ENCODE results near the gene DTNBP1.

DNA sequence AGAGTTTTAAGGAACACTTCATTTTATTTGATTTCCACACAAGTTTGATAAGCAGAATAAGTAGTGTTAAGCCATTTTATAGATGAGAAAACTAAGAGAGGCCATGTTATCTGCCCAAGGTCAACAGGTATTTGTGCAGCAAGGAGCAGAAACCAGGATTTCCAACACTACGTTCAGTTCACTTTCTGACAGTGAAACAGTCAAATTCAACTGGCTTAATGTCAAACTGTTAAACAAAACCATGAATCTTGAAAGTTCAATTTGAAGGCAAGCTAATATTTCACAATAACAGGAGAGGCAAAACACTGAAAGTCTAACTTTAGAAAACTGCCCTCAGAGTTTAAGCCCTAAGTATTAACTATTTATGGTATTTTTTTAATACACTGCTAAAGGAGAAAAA, 32.6 kb downstream of the DTNBP1 start:
- TF ChIP-seq, protein P1, sequence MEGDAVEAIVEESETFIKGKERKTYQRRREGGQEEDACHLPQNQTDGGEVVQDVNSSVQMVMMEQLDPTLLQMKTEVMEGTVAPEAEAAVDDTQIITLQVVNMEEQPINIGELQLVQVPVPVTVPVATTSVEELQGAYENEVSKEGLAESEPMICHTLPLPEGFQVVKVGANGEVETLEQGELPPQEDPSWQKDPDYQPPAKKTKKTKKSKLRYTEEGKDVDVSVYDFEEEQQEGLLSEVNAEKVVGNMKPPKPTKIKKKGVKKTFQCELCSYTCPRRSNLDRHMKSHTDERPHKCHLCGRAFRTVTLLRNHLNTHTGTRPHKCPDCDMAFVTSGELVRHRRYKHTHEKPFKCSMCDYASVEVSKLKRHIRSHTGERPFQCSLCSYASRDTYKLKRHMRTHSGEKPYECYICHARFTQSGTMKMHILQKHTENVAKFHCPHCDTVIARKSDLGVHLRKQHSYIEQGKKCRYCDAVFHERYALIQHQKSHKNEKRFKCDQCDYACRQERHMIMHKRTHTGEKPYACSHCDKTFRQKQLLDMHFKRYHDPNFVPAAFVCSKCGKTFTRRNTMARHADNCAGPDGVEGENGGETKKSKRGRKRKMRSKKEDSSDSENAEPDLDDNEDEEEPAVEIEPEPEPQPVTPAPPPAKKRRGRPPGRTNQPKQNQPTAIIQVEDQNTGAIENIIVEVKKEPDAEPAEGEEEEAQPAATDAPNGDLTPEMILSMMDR (IDR thresholded peaks at IDR 0.05; ENCODE audit: low read depth, low read length, missing input control), result no peak
- TF ChIP-seq SP1 (IDR thresholded peaks at IDR 0.05) (no peak), YY1 (IDR thresholded peaks at IDR 0.05) (no peak), EGR1 (IDR thresholded peaks at IDR 0.05; ENCODE audit: low read depth in 2 of 2) (no peak), GABPA (IDR thresholded peaks at IDR 0.05 in 1 of 2, conservative IDR thresholded peaks at IDR 0.05 in 1 of 2) (no peak), RAD21 (IDR thresholded peaks at IDR 0.05) (no peak), JUND (IDR thresholded peaks at IDR 0.05) (no peak)
- TF ChIP-seq, protein P2, sequence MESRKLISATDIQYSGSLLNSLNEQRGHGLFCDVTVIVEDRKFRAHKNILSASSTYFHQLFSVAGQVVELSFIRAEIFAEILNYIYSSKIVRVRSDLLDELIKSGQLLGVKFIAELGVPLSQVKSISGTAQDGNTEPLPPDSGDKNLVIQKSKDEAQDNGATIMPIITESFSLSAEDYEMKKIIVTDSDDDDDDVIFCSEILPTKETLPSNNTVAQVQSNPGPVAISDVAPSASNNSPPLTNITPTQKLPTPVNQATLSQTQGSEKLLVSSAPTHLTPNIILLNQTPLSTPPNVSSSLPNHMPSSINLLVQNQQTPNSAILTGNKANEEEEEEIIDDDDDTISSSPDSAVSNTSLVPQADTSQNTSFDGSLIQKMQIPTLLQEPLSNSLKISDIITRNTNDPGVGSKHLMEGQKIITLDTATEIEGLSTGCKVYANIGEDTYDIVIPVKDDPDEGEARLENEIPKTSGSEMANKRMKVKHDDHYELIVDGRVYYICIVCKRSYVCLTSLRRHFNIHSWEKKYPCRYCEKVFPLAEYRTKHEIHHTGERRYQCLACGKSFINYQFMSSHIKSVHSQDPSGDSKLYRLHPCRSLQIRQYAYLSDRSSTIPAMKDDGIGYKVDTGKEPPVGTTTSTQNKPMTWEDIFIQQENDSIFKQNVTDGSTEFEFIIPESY (IDR thresholded peaks at IDR 0.05), result no peak

Data from liver (tissue), 3 donors.